Liver (tissue), 3 donors: ENCODE results near the gene ELOVL2.
"Not testable (repeated sequence)": the region's sequence is repeated elsewhere in the genome, so short reads cannot be mapped to it uniquely, and the experiment has no call there.

Source experiments
- CTCF ChIP-seq: fragments of 150-350 bp; IDR thresholded peaks from 2 replicates; pipeline ENCODE4 v1.5.1; 2017; ENCODE audit warnings: improper control_type of control experiment, low read depth, low read length; ENCODE audit not compliant: missing input control
- EGR1 ChIP-seq, 2 donors: IDR thresholded peaks; 2 replicates each; pipeline ENCODE4 v1.6.1; 2016 to 2018; ENCODE audit warnings: antibody characterized with exemption in 2 of 2, low read depth in 2 of 2
- FOXA1 ChIP-seq: IDR thresholded peaks from 2 replicates; pipeline ENCODE4 v1.6.1; 2016; ENCODE audit warnings: antibody characterized with exemption
- JUND ChIP-seq, 2 donors: IDR thresholded peaks; 2 replicates each; pipeline ENCODE4 v1.6.1; 2016; ENCODE audit warnings: antibody characterized with exemption in 2 of 2
- RAD21 ChIP-seq, 2 donors: IDR thresholded peaks; 2 replicates each; pipeline ENCODE4 v1.6.1; 2016; ENCODE audit warnings: antibody characterized with exemption in 2 of 2, mild to moderate bottlenecking in 2 of 2
- REST ChIP-seq: IDR thresholded peaks from 2 replicates; pipeline ENCODE4 v1.6.1; 2016; ENCODE audit warnings: antibody characterized with exemption, mild to moderate bottlenecking
- RXRA ChIP-seq, 2 donors: IDR thresholded peaks; 2 replicates each; pipeline ENCODE4 v1.6.1; 2017 to 2018; ENCODE audit warnings: antibody characterized with exemption in 2 of 2, mild to moderate bottlenecking in 1 of 2
- SP1 ChIP-seq: IDR thresholded peaks from 2 replicates; pipeline ENCODE4 v1.6.1; 2018; ENCODE audit warnings: antibody characterized with exemption, mild to moderate bottlenecking
- TAF1 ChIP-seq: conservative IDR thresholded peaks from 2 replicates; pipeline ENCODE4 v1.6.1; 2016; ENCODE audit warnings: antibody characterized with exemption, mild to moderate bottlenecking
- donor health status: healthy.
- donor health status: healthy.

- not testable (repeated sequence) for TF ChIP-seq JUND (IDR thresholded peaks at IDR 0.05); TAF1; RXRA (IDR thresholded peaks at IDR 0.05); FOXA1; CTCF; SP1; EGR1 (IDR thresholded peaks at IDR 0.05; ENCODE audit: low read depth in 2 of 2); RAD21 (IDR thresholded peaks at IDR 0.05); REST
Measured at GRCh38 chr6:11087141-11087812, 43.2 kb upstream of the ELOVL2 start.
